Suprapubic skin (tissue), 4 donors: ENCODE data around the gene RAPGEF4. TPM values are rescaled to one million over a fixed set of nuclear protein-coding genes. Genes with fewer than 3 reads are reported as not detected.

Source experiments
- DNase-seq, 2 donors: peaks; one replicate each; pipeline ENCODE4 v3.0.0-alpha.2; 2019; ENCODE audit warnings: low spot score in 2 of 2
- H3K27ac ChIP-seq: fragments of 200-600 bp; sonication (generic); one replicate; pipeline ENCODE4 v1.5.1; 2019
- H3K27me3 ChIP-seq: fragments of 200-600 bp; sonication (generic); one replicate; pipeline ENCODE4 v1.5.1; 2019
- H3K36me3 ChIP-seq: fragments of 200-600 bp; sonication (generic); one replicate; pipeline ENCODE4 v1.5.1; 2019
- H3K4me1 ChIP-seq: fragments of 200-600 bp; sonication (generic); one replicate; pipeline ENCODE4 v1.5.1; 2019
- H3K4me3 ChIP-seq: fragments of 200-600 bp; sonication (generic); one replicate; pipeline ENCODE4 v1.5.1; 2019; ENCODE audit warnings: mild to moderate bottlenecking
- H3K9me3 ChIP-seq: fragments of 200-600 bp; sonication (generic); one replicate; pipeline ENCODE4 v1.5.1; 2019
- CTCF ChIP-seq, 2 donors: fragments of 200-600 bp in 1 of 2; fragments of 450-650 bp in 1 of 2; sonication (generic) in 1 of 2; IDR thresholded peaks; one replicate each; pipeline ENCODE4 v1.5.1; 2016 to 2019; ENCODE audit warnings: antibody characterized with exemption in 2 of 2, mild to moderate bottlenecking in 1 of 2, moderate library complexity in 1 of 2
- EP300 ChIP-seq: sonication (generic); formaldehyde crosslinking; IDR thresholded peaks from one replicate; pipeline ENCODE4 v1.6.1; 2017; ENCODE audit warnings: antibody characterized with exemption
- POLR2A ChIP-seq, 2 donors: fragments of 450-650 bp; IDR thresholded peaks; one replicate each; pipeline ENCODE4 v1.6.1; 2017; ENCODE audit warnings: antibody characterized with exemption in 2 of 2, mild to moderate bottlenecking in 2 of 2, moderate library complexity in 2 of 2
- POLR2AphosphoS5 ChIP-seq, 3 donors: sonication (generic); formaldehyde crosslinking; IDR thresholded peaks; one replicate each; pipeline ENCODE4 v1.6.1; 2017; ENCODE audit warnings: antibody characterized with exemption in 3 of 3
- WGBS: methylation state at CpG from one replicate; pipeline ENCODE4 v1.1.5; 2018; 5-methylcytosine and 5-hydroxymethylcytosine counted together
- total RNA-seq, 4 donors: library from RNA; depleted of rRNA; stranded (reverse); fragments of >200 nt; gene quantifications; one replicate each; pipeline ENCODE4 v1.1.0, GENCODE V29; 2016

RAPGEF4 gene
- total RNA-seq, 4 donors from 2014 or later, result 19.9 to 49.5 (median 27.5) TPM

- Histone ChIP-seq H3K27me3 (no peaks in the 10 kb centered on the region), H3K4me1 (peaks cover 33% of the 10 kb centered on the region), H3K36me3 (no peaks in the 10 kb centered on the region), H3K9me3 (no peaks in the 10 kb centered on the region), H3K27ac (peak overlapping the region; percentile 31), H3K4me3 (no peak overlapping the region)
- WGBS, result 63% methylated on average over 1 of the region's 1 CpG
- DNase-seq, result no peak
- TF ChIP-seq POLR2AphosphoS5 (IDR thresholded peaks at IDR 0.05) (no peak), POLR2A (IDR thresholded peaks at IDR 0.05) (no peak), EP300 (no peak), CTCF (IDR thresholded peaks at IDR 0.05) (no peak)
Measured at GRCh38 chr2:172969166-172969565, 233.5 kb downstream of the RAPGEF4 start.

GRCh38 chr2:172969609-172970008 lies 234.0 kb downstream of the RAPGEF4 start:
- peaks cover 33% of the 10 kb centered on the region for H3K4me1 ChIP-seq
- no peak overlapping the region for H3K4me3 ChIP-seq
- no peak for DNase-seq
- H3K27me3 ChIP-seq, result no peaks in the 10 kb centered on the region
- H3K36me3 ChIP-seq, result no peaks in the 10 kb centered on the region
- WGBS, result 58% methylated on average over 3 of the region's 3 CpGs
- no peaks in the 10 kb centered on the region for H3K9me3 ChIP-seq
- TF ChIP-seq CTCF (IDR thresholded peaks at IDR 0.05), result no peak
- no peak for TF ChIP-seq EP300
- no peak for TF ChIP-seq POLR2A (IDR thresholded peaks at IDR 0.05)
- H3K27ac ChIP-seq, result peak overlapping the region; percentile 31

- H3K4me1 ChIP-seq, result peaks cover 33% of the 10 kb centered on the region
- 42% methylated on average over 4 of the region's 4 CpGs for WGBS
- H3K9me3 ChIP-seq, result no peaks in the 10 kb centered on the region
- H3K36me3 ChIP-seq, result no peaks in the 10 kb centered on the region
- H3K27ac ChIP-seq, result no peak overlapping the region
- DNase-seq, result no peak
- no peak overlapping the region for H3K4me3 ChIP-seq
- H3K27me3 ChIP-seq, result no peaks in the 10 kb centered on the region
- TF ChIP-seq EP300 (no peak), CTCF (IDR thresholded peaks at IDR 0.05) (no peak)
Measured at GRCh38 chr2:172970660-172971059, 235.0 kb downstream of the RAPGEF4 start.

GRCh38 chr2:172972005-172972619 lies 236.5 kb downstream of the RAPGEF4 start:
- 52% methylated on average over 12 of the region's 12 CpGs for WGBS
- Histone ChIP-seq H3K4me3 (no peak overlapping the region), H3K27me3 (no peaks in the 10 kb centered on the region), H3K27ac (no peak overlapping the region), H3K36me3 (no peaks in the 10 kb centered on the region), H3K9me3 (no peaks in the 10 kb centered on the region), H3K4me1 (peaks cover 33% of the 10 kb centered on the region)
- TF ChIP-seq EP300 (no peak), CTCF (IDR thresholded peaks at IDR 0.05) (peak; percentile 48 to 77), POLR2A (IDR thresholded peaks at IDR 0.05) (no peak)
- no peak for DNase-seq

GRCh38 chr2:172974762-172975161 lies 239.1 kb downstream of the RAPGEF4 start:
- Histone ChIP-seq H3K27me3 (no peaks in the 10 kb centered on the region), H3K36me3 (no peaks in the 10 kb centered on the region), H3K27ac (no peak overlapping the region), H3K9me3 (no peaks in the 10 kb centered on the region), H3K4me1 (peaks cover 15% of the 10 kb centered on the region), H3K4me3 (no peak overlapping the region)
- no peak for DNase-seq
- no peak for TF ChIP-seq EP300
- no peak for TF ChIP-seq POLR2AphosphoS5 (IDR thresholded peaks at IDR 0.05)
- no peak for TF ChIP-seq POLR2A (IDR thresholded peaks at IDR 0.05)
- no peak for TF ChIP-seq CTCF (IDR thresholded peaks at IDR 0.05)
- 91% methylated on average over 4 of the region's 4 CpGs for WGBS
